Osteocyte (in vitro differentiated cells): ENCODE results near the gene MYOZ1. TPM values are rescaled to one million over a fixed set of nuclear protein-coding genes. Genes with fewer than 3 reads are reported as not detected.
"Not testable (repeated sequence)": the region's sequence is repeated elsewhere in the genome, so short reads cannot be mapped to it uniquely, and the experiment has no call there.

Experiments
- DNase-seq: peaks from one replicate; pipeline ENCODE4 v3.0.0; 2021; ENCODE audit warnings: mixed read lengths; ENCODE audit not compliant: unreplicated experiment; ENCODE audit errors: extremely low spot score
- H3K27ac Mint-ChIP-seq: one replicate; pipeline ENCODE4 v1.8.0; 2021; ENCODE audit warnings: mild to moderate bottlenecking, mixed read lengths; ENCODE audit not compliant: unreplicated experiment
- H3K27me3 Mint-ChIP-seq: one replicate; pipeline ENCODE4 v1.8.0; 2021; ENCODE audit warnings: mixed read lengths; ENCODE audit not compliant: unreplicated experiment
- H3K36me3 Mint-ChIP-seq: one replicate; pipeline ENCODE4 v1.8.0; 2021; ENCODE audit warnings: mixed read lengths; ENCODE audit not compliant: unreplicated experiment
- H3K4me1 Mint-ChIP-seq: one replicate; pipeline ENCODE4 v1.8.0; 2021; ENCODE audit warnings: mixed read lengths; ENCODE audit not compliant: unreplicated experiment
- H3K4me3 Mint-ChIP-seq: one replicate; pipeline ENCODE4 v1.8.0; 2021; ENCODE audit warnings: mild to moderate bottlenecking, moderate library complexity, mixed read lengths; ENCODE audit not compliant: unreplicated experiment
- H3K9me3 Mint-ChIP-seq: one replicate; pipeline ENCODE4 v1.8.0; 2021; ENCODE audit warnings: mixed read lengths; ENCODE audit not compliant: unreplicated experiment
- long read RNA-seq: library from polyadenylated mRNA; unstranded; transcript quantifications from one replicate; pipeline ENCODE4 v2.0.0, GENCODE V29; 2021
- total RNA-seq: library from RNA; stranded (reverse); gene quantifications from 2 replicates; pipeline ENCODE4 v1.2.1, GENCODE V29; 2021
- TF ChIP-seq, protein P1 (sequence below): fragments of 200-600 bp; sonication (generic); IDR thresholded peaks from 2 replicates; pipeline ENCODE4 v1.5.0; 2021; ENCODE audit warnings: antibody characterized with exemption, mild to moderate bottlenecking, moderate library complexity

The MYOZ1 gene
- total RNA-seq = 0.59 and 0.78 TPM in 2 replicates
- long read RNA-seq, partial matches to known transcripts = 0 of 4 reads
- long read RNA-seq, other reads (novel, unspliced or antisense) = 1 of 4 reads

- H3K4me3 Mint-ChIP-seq = no peak within 1 kb of the TSS
- no peak for DNase-seq
Observed at GRCh38 chr10:73641328-73642060, at the start of gene MYOZ1. Gene MYOZ1 (minus strand): TSS chr10:73641474. CDS start chr10:73640017, 1,457 bp downstream.

GRCh38 chr10:73690755-73691154 lies 49.5 kb upstream of the MYOZ1 start:
- H3K27me3 Mint-ChIP-seq, H3K4me1 Mint-ChIP-seq, DNase-seq, H3K36me3 Mint-ChIP-seq, H3K4me3 Mint-ChIP-seq, H3K27ac Mint-ChIP-seq, H3K9me3 Mint-ChIP-seq: not testable (repeated sequence)

More at GRCh38 chr10:73641328-73642060, at the start of gene MYOZ1:
- Mint-ChIP-seq H3K27me3 (no peaks in the 10 kb centered on the region), H3K27ac (peak within 1 kb of the TSS; percentile 83), H3K9me3 (no peaks in the 10 kb centered on the region), H3K36me3 (no peaks in the 10 kb centered on the region), H3K4me1 (peaks cover 13% of the 10 kb centered on the region)
- TF ChIP-seq, protein P1, sequence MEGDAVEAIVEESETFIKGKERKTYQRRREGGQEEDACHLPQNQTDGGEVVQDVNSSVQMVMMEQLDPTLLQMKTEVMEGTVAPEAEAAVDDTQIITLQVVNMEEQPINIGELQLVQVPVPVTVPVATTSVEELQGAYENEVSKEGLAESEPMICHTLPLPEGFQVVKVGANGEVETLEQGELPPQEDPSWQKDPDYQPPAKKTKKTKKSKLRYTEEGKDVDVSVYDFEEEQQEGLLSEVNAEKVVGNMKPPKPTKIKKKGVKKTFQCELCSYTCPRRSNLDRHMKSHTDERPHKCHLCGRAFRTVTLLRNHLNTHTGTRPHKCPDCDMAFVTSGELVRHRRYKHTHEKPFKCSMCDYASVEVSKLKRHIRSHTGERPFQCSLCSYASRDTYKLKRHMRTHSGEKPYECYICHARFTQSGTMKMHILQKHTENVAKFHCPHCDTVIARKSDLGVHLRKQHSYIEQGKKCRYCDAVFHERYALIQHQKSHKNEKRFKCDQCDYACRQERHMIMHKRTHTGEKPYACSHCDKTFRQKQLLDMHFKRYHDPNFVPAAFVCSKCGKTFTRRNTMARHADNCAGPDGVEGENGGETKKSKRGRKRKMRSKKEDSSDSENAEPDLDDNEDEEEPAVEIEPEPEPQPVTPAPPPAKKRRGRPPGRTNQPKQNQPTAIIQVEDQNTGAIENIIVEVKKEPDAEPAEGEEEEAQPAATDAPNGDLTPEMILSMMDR = no peak

DNA sequence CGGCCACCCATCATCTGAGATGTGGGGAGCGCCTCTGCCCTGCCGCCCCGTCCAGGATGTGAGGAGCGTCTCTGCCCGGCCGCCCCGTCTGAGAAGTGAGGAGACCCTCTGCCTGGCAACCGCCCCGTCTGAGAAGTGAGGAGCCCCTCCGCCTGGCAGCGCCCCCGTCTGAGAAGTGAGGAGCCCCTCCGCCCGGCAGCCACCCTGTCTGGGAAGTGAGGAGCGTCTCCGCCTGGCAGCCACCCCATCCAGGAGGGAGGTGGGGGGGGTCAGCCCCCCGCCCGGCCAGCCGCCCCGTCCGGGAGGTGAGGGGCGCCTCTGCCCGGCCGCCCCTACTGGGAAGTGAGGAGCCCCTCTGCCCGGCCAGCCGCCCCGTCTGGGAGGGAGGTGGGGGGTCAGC lies 48.3 kb upstream of the MYOZ1 start:
- H3K27me3 Mint-ChIP-seq, H3K36me3 Mint-ChIP-seq, DNase-seq, H3K27ac Mint-ChIP-seq, H3K9me3 Mint-ChIP-seq, H3K4me1 Mint-ChIP-seq, H3K4me3 Mint-ChIP-seq: not testable (repeated sequence)

- H3K4me1 Mint-ChIP-seq, DNase-seq, H3K36me3 Mint-ChIP-seq, H3K9me3 Mint-ChIP-seq, H3K4me3 Mint-ChIP-seq, H3K27me3 Mint-ChIP-seq, H3K27ac Mint-ChIP-seq: not testable (repeated sequence)
Observed at GRCh38 chr10:73687641-73688040, 46.4 kb upstream of the MYOZ1 start.

DNA sequence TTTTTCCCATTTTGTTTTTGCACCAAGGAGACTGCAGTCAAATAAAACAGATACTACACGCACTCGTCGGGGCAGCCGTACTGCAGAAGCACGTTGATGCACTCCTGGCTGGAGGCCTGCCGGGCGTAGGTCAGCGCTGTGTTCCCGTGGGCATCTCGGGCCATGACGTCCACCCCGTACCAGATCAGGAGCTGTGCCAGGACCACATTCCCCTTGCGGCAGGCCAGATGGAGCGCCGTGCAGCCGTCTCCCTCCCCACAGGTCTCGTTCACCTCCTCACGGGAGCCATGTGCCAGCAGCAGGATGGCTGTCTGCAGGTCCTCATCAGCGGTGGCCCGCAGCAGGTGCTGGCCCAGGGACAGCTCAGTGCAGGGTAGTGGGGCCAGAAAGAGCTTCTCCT lies 33.3 kb upstream of the MYOZ1 start:
- H3K27me3 Mint-ChIP-seq, DNase-seq, H3K4me1 Mint-ChIP-seq, H3K4me3 Mint-ChIP-seq, H3K9me3 Mint-ChIP-seq, H3K36me3 Mint-ChIP-seq, H3K27ac Mint-ChIP-seq: not testable (repeated sequence)

GRCh38 chr10:73668378-73668777 lies 27.1 kb upstream of the MYOZ1 start:
- not testable (repeated sequence) for DNase-seq, H3K9me3 Mint-ChIP-seq, H3K4me1 Mint-ChIP-seq, H3K36me3 Mint-ChIP-seq, H3K27ac Mint-ChIP-seq, H3K4me3 Mint-ChIP-seq, H3K27me3 Mint-ChIP-seq

DNA sequence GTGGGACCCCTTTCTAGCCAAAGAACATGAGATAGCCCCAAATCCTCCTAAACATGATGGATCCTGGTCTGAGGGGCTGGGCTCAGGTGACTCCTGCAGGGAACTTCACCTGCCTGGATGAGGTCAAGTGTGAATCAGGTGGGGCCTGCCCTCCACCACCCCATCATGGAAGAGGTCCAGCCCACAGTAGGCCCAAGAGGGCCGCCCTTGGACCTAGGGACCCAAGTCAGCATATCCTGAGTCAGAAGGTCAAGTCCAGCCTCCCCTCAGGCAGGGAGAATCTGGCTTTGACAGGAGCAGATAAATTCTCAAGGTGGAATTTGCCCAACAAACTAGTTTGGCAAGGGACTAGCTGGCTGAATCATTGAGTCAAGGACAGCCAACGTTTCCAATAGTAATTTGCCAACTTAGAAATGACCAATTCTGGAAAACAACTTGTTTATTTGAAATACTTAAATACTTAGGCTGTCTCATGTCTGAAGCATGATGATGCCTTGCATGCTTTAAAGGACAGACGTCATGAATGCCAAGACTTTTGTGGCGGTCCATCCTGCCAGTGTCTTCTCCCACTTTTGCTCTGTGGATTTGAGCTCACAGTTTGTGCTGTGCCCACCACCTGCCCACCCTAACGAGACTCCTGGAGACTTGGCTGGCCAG lies 25.0 kb upstream of the MYOZ1 start:
- not testable (repeated sequence) for DNase-seq, H3K36me3 Mint-ChIP-seq, H3K4me3 Mint-ChIP-seq, H3K9me3 Mint-ChIP-seq, H3K27me3 Mint-ChIP-seq, H3K27ac Mint-ChIP-seq, H3K4me1 Mint-ChIP-seq

- DNase-seq, H3K36me3 Mint-ChIP-seq: not testable (repeated sequence)
Observed at GRCh38 chr10:73665581-73665980, 24.3 kb upstream of the MYOZ1 start.

GRCh38 chr10:73664156-73665040 lies 23.1 kb upstream of the MYOZ1 start:
- H3K27ac Mint-ChIP-seq = not testable (repeated sequence)

More at GRCh38 chr10:73665581-73665980, 24.3 kb upstream of the MYOZ1 start:
- not testable (repeated sequence) for H3K27ac Mint-ChIP-seq, H3K4me3 Mint-ChIP-seq, H3K9me3 Mint-ChIP-seq, H3K27me3 Mint-ChIP-seq
- peaks cover 11% of the 10 kb centered on the region for H3K4me1 Mint-ChIP-seq

GRCh38 chr10:73663621-73664020 lies 22.3 kb upstream of the MYOZ1 start:
- not testable (repeated sequence) for DNase-seq, H3K9me3 Mint-ChIP-seq, H3K27ac Mint-ChIP-seq, H3K4me3 Mint-ChIP-seq, H3K27me3 Mint-ChIP-seq, H3K36me3 Mint-ChIP-seq
- H3K4me1 Mint-ChIP-seq = peaks cover 17% of the 10 kb centered on the region

More at GRCh38 chr10:73664156-73665040, 23.1 kb upstream of the MYOZ1 start:
- not testable (repeated sequence) for H3K4me3 Mint-ChIP-seq, DNase-seq, H3K36me3 Mint-ChIP-seq, H3K27me3 Mint-ChIP-seq, H3K9me3 Mint-ChIP-seq
- H3K4me1 Mint-ChIP-seq = peaks cover 17% of the 10 kb centered on the region
